ENCODE results near the gene PTPN14.

PTPN14 gene

GRCh38 chr1:214553142-214553710 lies 1.8 kb upstream of the PTPN14 start:
- H3K79me1 ChIP-seq (ENCODE audit: low read length) = no peaks in the 10 kb centered on the region
- peak; percentile 77 for DNase-seq
- no peaks in the 10 kb centered on the region for H3K27me3 ChIP-seq (ENCODE audit: insufficient read depth, low read length, poor library complexity)
- peak overlapping the region; percentile 48 for H3K27ac ChIP-seq (ENCODE audit: low read depth, low read length)
- H4K8ac ChIP-seq (ENCODE audit: low read depth, low read length) = no peak overlapping the region
- H3K23ac ChIP-seq (ENCODE audit: low read length) = no peak overlapping the region
- peak overlapping the region; percentile 28 for H3K18ac ChIP-seq (ENCODE audit: low read length)
- H3K4ac ChIP-seq (ENCODE audit: low read depth, low read length) = peak overlapping the region; percentile 84
- H4K5ac ChIP-seq (ENCODE audit: low read length) = no peak overlapping the region
- peak overlapping the region; percentile 49 for H2BK120ac ChIP-seq (ENCODE audit: low read depth, low read length)
- H3K36me3 ChIP-seq (ENCODE audit: control insufficient read depth, insufficient read depth, low read length) = no peaks in the 10 kb centered on the region
- peaks cover 31% of the 10 kb centered on the region for H3K79me2 ChIP-seq (ENCODE audit: control insufficient read depth, insufficient read depth, low read length)
- no peak overlapping the region for H3K4me2 ChIP-seq (ENCODE audit: low read length)
- H2AK5ac ChIP-seq (ENCODE audit: low read length) = no peak overlapping the region
- H2BK15ac ChIP-seq (replicated peaks; ENCODE audit: low read depth) = no peak overlapping the region
- no peak overlapping the region for H3K4me3 ChIP-seq (ENCODE audit: low read length)
- H3K56ac ChIP-seq (ENCODE audit: low read length) = peak overlapping the region; percentile 78
- H3K9ac ChIP-seq (ENCODE audit: low read length) = peak overlapping the region; percentile 54
- peaks cover 16% of the 10 kb centered on the region for H3K4me1 ChIP-seq (ENCODE audit: control insufficient read depth, low read depth, low read length)
- peak overlapping the region; percentile 93 for H2BK5ac ChIP-seq (ENCODE audit: low read length)
- no CpG with 5 or more reads among the region's 5 CpGs for WGBS (ENCODE audit: extremely low coverage, insufficient coverage, low lambda C conversion rate)

DNA sequence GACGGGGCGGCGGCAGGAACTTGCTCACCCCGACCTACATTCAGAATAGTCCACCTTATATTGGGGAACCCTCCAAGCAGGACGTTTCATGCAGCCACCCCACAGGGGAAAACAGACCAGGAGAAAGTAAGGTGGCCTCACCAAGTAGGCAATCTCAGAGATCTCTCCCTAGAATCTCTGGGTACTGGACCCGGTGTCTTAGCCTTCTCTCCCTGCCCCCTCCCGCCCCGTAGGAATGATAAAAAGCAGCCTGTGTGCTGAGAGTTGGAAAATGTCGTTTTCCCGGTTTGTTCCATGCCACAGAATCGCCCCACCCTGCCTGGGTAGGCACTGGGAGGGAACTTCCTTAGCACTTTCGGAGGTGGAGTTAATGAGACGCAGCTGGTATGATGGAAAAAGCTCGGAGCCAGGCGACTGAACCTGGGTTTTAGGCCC lies 789 bp upstream of the PTPN14 start:
- peaks cover 24% of the 10 kb centered on the region for H3K4me1 ChIP-seq (ENCODE audit: control insufficient read depth, low read depth, low read length)
- peak overlapping the region; percentile 61 for H2BK5ac ChIP-seq (ENCODE audit: low read length)
- H3K27me3 ChIP-seq (ENCODE audit: insufficient read depth, low read length, poor library complexity) = no peaks in the 10 kb centered on the region
- H3K79me2 ChIP-seq (ENCODE audit: control insufficient read depth, insufficient read depth, low read length) = peaks cover 42% of the 10 kb centered on the region
- H3K18ac ChIP-seq (ENCODE audit: low read length) = peak overlapping the region; percentile 97
- H2AK5ac ChIP-seq (ENCODE audit: low read length) = no peak overlapping the region
- H4K8ac ChIP-seq (ENCODE audit: low read depth, low read length) = peak overlapping the region; percentile 90
- H4K5ac ChIP-seq (ENCODE audit: low read length) = no peak overlapping the region
- peak overlapping the region; percentile 46 for H2BK15ac ChIP-seq (replicated peaks; ENCODE audit: low read depth)
- no CpG with 5 or more reads among the region's 15 CpGs for WGBS (ENCODE audit: extremely low coverage, insufficient coverage, low lambda C conversion rate)
- H3K9ac ChIP-seq (ENCODE audit: low read length) = peak overlapping the region; percentile 79
- H2BK120ac ChIP-seq (ENCODE audit: low read depth, low read length) = peak overlapping the region; percentile 92
- H3K4me2 ChIP-seq (ENCODE audit: low read length) = peak overlapping the region; percentile 14
- H3K79me1 ChIP-seq (ENCODE audit: low read length) = peaks cover 2% of the 10 kb centered on the region
- H3K4ac ChIP-seq (ENCODE audit: low read depth, low read length) = peak overlapping the region; percentile 86
- peak overlapping the region; percentile 93 for H3K56ac ChIP-seq (ENCODE audit: low read length)
- H3K36me3 ChIP-seq (ENCODE audit: control insufficient read depth, insufficient read depth, low read length) = no peaks in the 10 kb centered on the region
- DNase-seq = peak; percentile 98
- no peak overlapping the region for H3K23ac ChIP-seq (ENCODE audit: low read length)
- peak overlapping the region; percentile 55 for H3K4me3 ChIP-seq (ENCODE audit: low read length)
- H3K27ac ChIP-seq (ENCODE audit: low read depth, low read length) = peak overlapping the region; percentile 98

- H3K4me3 ChIP-seq (ENCODE audit: low read length) = peak overlapping the region; percentile 68
- no peak overlapping the region for H2BK15ac ChIP-seq (replicated peaks; ENCODE audit: low read depth)
- peak overlapping the region; percentile 55 for H3K18ac ChIP-seq (ENCODE audit: low read length)
- peak overlapping the region; percentile 17 for H3K4ac ChIP-seq (ENCODE audit: low read depth, low read length)
- peak overlapping the region; percentile 95 for H2BK5ac ChIP-seq (ENCODE audit: low read length)
- peak; percentile 48 for DNase-seq
- peak overlapping the region; percentile 92 for H3K23ac ChIP-seq (ENCODE audit: low read length)
- H3K79me1 ChIP-seq (ENCODE audit: low read length) = peaks cover 3% of the 10 kb centered on the region
- no peak overlapping the region for H4K8ac ChIP-seq (ENCODE audit: low read depth, low read length)
- peak overlapping the region; percentile 99 for H3K27ac ChIP-seq (ENCODE audit: low read depth, low read length)
- H4K5ac ChIP-seq (ENCODE audit: low read length) = no peak overlapping the region
- H3K9ac ChIP-seq (ENCODE audit: low read length) = peak overlapping the region; percentile 95
- H3K27me3 ChIP-seq (ENCODE audit: insufficient read depth, low read length, poor library complexity) = no peaks in the 10 kb centered on the region
- H3K4me2 ChIP-seq (ENCODE audit: low read length) = peak overlapping the region; percentile 24
- peak overlapping the region; percentile 99 for H3K56ac ChIP-seq (ENCODE audit: low read length)
- no peaks in the 10 kb centered on the region for H3K36me3 ChIP-seq (ENCODE audit: control insufficient read depth, insufficient read depth, low read length)
- peaks cover 27% of the 10 kb centered on the region for H3K4me1 ChIP-seq (ENCODE audit: control insufficient read depth, low read depth, low read length)
- H2AK5ac ChIP-seq (ENCODE audit: low read length) = no peak overlapping the region
- peaks cover 54% of the 10 kb centered on the region for H3K79me2 ChIP-seq (ENCODE audit: control insufficient read depth, insufficient read depth, low read length)
- H2BK120ac ChIP-seq (ENCODE audit: low read depth, low read length) = peak overlapping the region; percentile 1
- no CpG with 5 or more reads among the region's 57 CpGs for WGBS (ENCODE audit: extremely low coverage, insufficient coverage, low lambda C conversion rate)
These were observed 456 bp downstream of the PTPN14 start for GRCh38 chr1:214550857-214551435.

- Histone ChIP-seq H3K4ac (ENCODE audit: low read depth, low read length) (peak overlapping the region; percentile 17), H2AK5ac (ENCODE audit: low read length) (no peak overlapping the region), H3K4me3 (ENCODE audit: low read length) (peak overlapping the region; percentile 68), H4K8ac (ENCODE audit: low read depth, low read length) (no peak overlapping the region), H3K79me2 (ENCODE audit: control insufficient read depth, insufficient read depth, low read length) (peaks cover 61% of the 10 kb centered on the region), H3K4me1 (ENCODE audit: control insufficient read depth, low read depth, low read length) (peaks cover 32% of the 10 kb centered on the region), H3K18ac (ENCODE audit: low read length) (peak overlapping the region; percentile 55), H3K36me3 (ENCODE audit: control insufficient read depth, insufficient read depth, low read length) (no peaks in the 10 kb centered on the region), H3K23ac (ENCODE audit: low read length) (no peak overlapping the region), H3K79me1 (ENCODE audit: low read length) (peaks cover 3% of the 10 kb centered on the region), H2BK5ac (ENCODE audit: low read length) (peak overlapping the region; percentile 95), H3K56ac (ENCODE audit: low read length) (peak overlapping the region; percentile 99), H3K27ac (ENCODE audit: low read depth, low read length) (peak overlapping the region; percentile 99), H3K9ac (ENCODE audit: low read length) (peak overlapping the region; percentile 95), H3K4me2 (ENCODE audit: low read length) (peak overlapping the region; percentile 24), H4K5ac (ENCODE audit: low read length) (no peak overlapping the region), H2BK120ac (ENCODE audit: low read depth, low read length) (peak overlapping the region; percentile 3), H2BK15ac (replicated peaks; ENCODE audit: low read depth) (no peak overlapping the region), H3K27me3 (ENCODE audit: insufficient read depth, low read length, poor library complexity) (no peaks in the 10 kb centered on the region)
- no CpG with 5 or more reads among the region's 24 CpGs for WGBS (ENCODE audit: extremely low coverage, insufficient coverage, low lambda C conversion rate)
- peak; percentile 74 for DNase-seq
These were observed 1.2 kb downstream of the PTPN14 start for GRCh38 chr1:214550013-214550856.

- peaks cover 32% of the 10 kb centered on the region for H3K4me1 ChIP-seq (ENCODE audit: control insufficient read depth, low read depth, low read length)
These were observed 1.8 kb downstream of the PTPN14 start for GRCh38 chr1:214549604-214550003.

More at GRCh38 chr1:214549604-214550003, 1.8 kb downstream of the PTPN14 start:
- no peak overlapping the region for H2AK5ac ChIP-seq (ENCODE audit: low read length)
- no peak overlapping the region for H4K8ac ChIP-seq (ENCODE audit: low read depth, low read length)
- peak overlapping the region; percentile 95 for H3K9ac ChIP-seq (ENCODE audit: low read length)
- WGBS (ENCODE audit: extremely low coverage, insufficient coverage, low lambda C conversion rate) = no CpG with 5 or more reads among the region's 7 CpGs
- peaks cover 3% of the 10 kb centered on the region for H3K79me1 ChIP-seq (ENCODE audit: low read length)
- no peak overlapping the region for H2BK15ac ChIP-seq (replicated peaks; ENCODE audit: low read depth)
- no peak overlapping the region for H4K5ac ChIP-seq (ENCODE audit: low read length)
- H3K36me3 ChIP-seq (ENCODE audit: control insufficient read depth, insufficient read depth, low read length) = no peaks in the 10 kb centered on the region
- H3K4me2 ChIP-seq (ENCODE audit: low read length) = peak overlapping the region; percentile 24
- peaks cover 67% of the 10 kb centered on the region for H3K79me2 ChIP-seq (ENCODE audit: control insufficient read depth, insufficient read depth, low read length)
- peak overlapping the region; percentile 99 for H3K56ac ChIP-seq (ENCODE audit: low read length)
- DNase-seq = no peak
- H3K27ac ChIP-seq (ENCODE audit: low read depth, low read length) = no peak overlapping the region
- no peaks in the 10 kb centered on the region for H3K27me3 ChIP-seq (ENCODE audit: insufficient read depth, low read length, poor library complexity)
- no peak overlapping the region for H2BK120ac ChIP-seq (ENCODE audit: low read depth, low read length)
- no peak overlapping the region for H2BK5ac ChIP-seq (ENCODE audit: low read length)
- no peak overlapping the region for H3K23ac ChIP-seq (ENCODE audit: low read length)
- peak overlapping the region; percentile 68 for H3K4me3 ChIP-seq (ENCODE audit: low read length)
- H3K4ac ChIP-seq (ENCODE audit: low read depth, low read length) = no peak overlapping the region
- H3K18ac ChIP-seq (ENCODE audit: low read length) = no peak overlapping the region
